ENCODE results near the gene KLF17.
"Not testable (repeated sequence)": the region's sequence is repeated elsewhere in the genome, so short reads cannot be mapped to it uniquely, and the experiment has no call there.

KLF17 gene

DNA sequence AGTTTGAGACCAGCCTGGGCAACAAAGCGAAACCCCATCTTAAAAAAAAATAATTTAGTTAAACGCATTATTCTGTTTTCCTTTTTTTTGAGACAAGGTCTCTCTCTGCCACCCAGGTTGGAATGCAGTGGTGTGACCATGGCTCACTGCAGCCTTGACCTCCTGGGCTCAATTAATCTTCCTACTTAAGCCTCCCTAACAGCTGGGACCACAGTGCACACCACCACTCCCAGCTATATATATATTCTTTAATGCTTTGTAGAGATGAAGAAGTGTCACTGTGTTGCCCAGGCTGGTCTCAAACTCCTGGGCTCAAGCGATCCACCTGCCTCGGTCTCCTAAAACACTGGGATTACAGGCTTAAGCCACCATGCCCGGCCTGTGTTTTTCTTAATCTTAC, 7.7 kb upstream of the KLF17 start:
- DNase-seq, result no peak

DNA sequence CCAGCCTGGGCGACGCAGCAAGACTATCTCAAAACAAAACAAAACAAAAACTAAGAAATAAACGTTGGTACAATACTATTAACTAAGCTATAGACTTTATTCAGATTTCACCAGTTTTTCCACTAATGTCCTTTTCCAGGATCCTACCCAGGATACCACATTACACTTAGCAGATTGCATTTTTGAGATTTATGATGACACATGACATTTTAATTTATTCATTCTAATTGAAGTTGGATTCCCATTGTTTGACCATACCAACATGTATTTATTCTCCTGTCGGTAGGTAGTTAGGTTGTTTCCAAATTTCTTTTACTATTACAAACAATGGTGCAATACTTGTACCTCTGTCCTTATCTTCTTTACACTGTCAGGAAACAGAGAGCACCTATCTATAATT, 6.8 kb upstream of the KLF17 start:
- DNase-seq, result no peak

DNA sequence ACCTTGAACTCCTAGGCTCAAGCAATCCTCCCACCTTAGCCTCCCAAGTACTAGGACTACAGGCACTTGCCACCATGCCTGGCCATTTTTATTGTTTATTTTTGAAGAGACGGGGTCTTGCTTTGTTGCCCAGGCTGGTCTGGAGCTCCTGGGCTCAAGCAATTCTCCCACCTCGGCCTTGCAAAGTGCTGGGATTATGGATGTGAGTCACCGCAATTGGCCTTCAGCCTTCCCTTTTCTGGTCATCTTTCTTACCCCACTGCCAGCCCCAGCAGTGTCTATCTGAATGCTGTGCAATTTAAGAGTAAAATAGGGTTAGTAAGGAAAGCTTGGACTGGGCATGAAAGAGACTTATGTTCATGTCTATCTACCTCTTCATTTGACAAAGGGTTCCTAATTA, 6.1 kb upstream of the KLF17 start:
- no peak for DNase-seq

- no peak for DNase-seq
Observed at GRCh38 chr1:44113095-44113609, 5.5 kb upstream of the KLF17 start.

DNA sequence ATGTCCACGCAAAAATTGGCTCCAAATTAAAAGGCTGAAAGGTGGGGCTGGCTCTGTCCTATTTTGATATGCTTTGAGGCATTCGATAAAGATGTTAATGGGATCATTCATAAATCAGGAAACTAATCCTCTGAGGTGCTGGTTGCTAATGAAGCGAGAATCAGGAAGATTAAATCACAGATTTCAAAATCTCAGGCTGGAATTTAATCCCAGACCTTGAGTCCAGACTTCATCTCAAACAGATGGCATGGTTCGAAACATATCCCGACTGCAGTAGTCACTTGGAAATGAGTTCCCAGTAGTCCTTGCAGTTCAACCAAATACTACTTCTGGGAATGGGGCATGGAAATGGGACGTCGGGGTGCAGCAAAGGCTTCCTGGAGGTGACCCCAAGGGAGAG, 4.5 kb upstream of the KLF17 start:
- DNase-seq, result no peak

DNA sequence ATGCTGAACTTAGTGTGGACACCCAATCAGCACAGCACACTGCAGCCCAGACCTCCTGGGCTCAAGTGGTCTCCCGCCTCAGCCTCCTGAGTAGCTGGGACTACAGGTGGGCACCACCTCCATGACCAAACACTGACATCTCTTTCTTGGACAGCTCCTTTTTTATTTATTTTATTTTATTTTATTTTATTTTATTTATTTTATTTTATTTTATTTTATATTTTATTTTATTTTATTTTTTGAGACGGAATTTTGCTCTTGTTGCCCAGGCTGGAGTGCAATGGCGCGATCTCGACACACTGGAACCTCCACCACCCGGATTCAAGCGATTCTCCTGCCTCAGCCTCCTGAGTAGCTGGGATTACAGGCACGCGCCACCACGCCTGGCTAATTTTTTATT, 1.3 kb upstream of the KLF17 start:
- DNase-seq, result not testable (repeated sequence)

DNA sequence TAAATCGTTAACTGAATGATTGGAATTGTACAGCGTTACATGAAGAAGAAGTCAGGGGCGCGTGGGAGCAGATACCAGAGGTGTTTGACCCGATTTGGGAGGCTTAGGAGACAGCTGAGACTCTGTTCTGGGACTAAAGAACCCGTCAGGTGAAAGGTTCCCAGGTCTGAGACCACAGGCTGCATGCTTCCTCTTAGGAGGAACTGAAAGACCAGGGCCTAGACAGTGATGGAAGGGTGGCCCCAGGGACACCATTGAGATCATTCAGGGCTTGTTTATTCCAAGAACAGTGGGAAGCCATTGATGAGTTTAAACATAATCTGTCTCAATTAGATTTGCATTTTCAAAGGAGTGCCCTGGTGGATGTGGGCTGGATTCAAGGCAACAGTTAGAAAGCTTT, 904 bp downstream of the KLF17 start:
- no peak for DNase-seq

GRCh38 chr1:44120398-44120949, 1.9 kb downstream of the KLF17 start:
- DNase-seq, result no peak

GRCh38 chr1:44129616-44130500, 11.2 kb downstream of the KLF17 start:
- no peak for DNase-seq

GRCh38 chr1:44131411-44131810, 12.8 kb downstream of the KLF17 start:
- DNase-seq, result no peak

DNA sequence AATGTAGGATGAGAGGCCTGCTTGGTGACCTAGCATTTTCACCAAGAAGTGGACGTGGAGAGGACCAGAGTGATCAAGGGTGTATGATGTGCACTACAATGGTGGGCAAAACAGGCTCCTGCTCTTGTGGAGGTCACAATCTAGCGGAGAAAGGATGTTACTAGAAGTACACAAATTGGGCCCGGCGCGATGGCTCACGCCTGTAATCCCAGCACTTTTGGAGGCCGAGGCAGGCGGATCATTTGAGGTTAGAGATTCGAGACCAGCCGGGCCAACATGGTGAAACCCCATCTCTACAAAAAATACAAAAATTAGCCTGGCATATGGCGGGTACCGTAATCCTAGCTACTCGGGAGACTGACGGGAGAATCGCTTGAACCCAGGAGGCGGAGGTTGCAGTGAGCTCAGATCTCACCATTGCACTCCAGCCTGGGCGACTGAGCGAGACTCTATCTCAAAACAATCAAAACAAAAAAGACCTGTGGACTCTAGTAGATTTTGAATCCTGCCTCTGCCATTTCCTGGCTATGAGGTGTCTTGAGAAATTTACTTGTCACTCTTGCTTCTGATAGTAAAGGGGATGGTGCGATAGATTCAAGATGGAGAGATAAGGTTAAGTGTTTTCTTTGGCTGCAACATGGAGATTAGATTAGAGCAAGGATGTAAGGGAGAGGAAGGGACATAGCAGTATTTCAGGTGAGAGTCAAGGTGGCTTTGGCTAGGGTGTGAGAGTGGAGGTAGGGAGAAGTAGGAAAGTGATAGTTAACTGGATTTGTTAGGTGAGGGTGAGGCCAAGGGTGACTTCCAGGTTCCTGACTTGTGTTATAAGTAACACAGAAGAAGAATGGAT, 15.7 kb downstream of the KLF17 start:
- no peak for DNase-seq

DNA sequence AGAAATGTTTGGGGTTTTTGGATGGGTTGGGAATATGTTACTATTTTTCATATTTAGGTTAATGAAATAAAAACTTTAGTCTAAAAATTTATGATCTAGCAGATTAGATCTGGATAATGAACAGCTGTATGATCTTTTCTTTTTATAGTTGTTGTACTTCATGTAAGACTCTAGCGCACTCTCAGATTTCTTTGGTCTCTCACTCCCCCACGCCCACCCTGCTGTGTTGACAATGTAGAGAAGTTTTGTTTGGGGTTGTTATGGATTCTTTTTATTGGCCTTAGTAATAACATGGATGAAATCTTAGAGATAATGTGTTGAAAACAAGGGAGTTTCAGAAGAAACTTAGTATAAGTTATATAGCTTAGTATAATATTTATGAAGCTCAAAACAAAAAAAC, 17.3 kb downstream of the KLF17 start:
- no peak for DNase-seq

DNA sequence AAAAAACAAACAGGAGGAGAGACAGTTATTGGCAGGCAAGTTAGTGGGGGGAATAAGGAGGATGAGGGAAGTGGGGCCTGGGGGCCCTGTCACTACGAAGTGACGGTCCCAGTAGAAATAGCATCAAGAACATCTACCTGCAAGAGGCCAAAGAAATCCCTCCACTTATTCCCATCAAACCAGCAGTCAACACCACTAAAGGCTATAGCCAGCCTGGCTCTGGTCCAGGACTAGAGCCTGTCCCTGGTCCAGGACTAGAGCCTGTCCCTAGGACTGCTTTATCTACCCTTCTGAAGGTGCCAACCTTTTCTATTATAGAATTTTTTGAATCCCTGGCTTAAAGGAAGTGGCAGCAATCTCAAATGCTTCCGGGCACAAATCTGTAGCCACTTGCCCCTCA, 19.6 kb downstream of the KLF17 start:
- DNase-seq, result no peak

DNA sequence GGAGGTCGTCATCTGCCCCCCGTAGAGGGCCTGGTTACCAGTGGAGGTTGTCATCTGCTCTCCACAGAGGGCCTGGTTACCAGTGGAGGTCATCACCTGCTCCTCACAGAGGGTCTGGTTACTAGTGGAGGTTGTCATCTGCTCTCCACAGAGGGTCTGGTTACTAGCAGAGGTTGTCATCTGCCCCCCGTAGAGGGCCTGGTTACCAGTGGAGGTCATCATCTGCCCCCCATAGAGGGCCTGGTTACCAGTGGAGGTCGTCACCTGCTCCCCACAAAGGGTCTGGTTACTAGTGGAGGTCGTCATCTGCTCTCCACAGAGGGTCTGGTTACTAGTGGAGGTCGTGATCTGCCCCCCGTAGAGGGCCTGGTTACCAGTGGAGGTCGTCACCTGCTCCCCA, 20.9 kb downstream of the KLF17 start:
- not testable (repeated sequence) for DNase-seq

DNA sequence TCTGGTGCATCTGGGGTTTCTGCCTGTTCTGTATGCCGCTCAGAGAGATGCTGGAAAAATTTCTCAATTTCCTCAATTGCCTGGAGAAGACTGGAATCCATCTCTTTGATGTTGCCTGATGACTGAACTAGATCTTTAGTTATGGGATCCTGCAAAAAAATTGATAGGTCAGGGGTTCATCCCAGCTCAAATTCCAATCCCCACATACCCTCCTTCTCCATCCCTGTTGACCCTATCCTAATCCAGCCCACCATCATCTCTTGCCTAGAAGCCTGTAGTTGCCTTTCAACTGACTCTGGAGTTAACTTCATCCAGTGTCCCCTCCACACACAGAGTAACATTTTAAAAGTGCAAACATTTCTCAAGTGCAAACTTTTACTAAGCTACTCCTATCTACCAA, 22.9 kb downstream of the KLF17 start, which contains the start of gene KLF18:
Gene KLF18 (minus strand): TSS at position 101 of the 400 bp plus-strand sequence. CDS start 0 bp downstream, at position 101.
- DNase-seq, result no peak

GRCh38 chr1:44144962-44145756, 26.5 kb downstream of the KLF17 start:
- DNase-seq, result no peak

DNA sequence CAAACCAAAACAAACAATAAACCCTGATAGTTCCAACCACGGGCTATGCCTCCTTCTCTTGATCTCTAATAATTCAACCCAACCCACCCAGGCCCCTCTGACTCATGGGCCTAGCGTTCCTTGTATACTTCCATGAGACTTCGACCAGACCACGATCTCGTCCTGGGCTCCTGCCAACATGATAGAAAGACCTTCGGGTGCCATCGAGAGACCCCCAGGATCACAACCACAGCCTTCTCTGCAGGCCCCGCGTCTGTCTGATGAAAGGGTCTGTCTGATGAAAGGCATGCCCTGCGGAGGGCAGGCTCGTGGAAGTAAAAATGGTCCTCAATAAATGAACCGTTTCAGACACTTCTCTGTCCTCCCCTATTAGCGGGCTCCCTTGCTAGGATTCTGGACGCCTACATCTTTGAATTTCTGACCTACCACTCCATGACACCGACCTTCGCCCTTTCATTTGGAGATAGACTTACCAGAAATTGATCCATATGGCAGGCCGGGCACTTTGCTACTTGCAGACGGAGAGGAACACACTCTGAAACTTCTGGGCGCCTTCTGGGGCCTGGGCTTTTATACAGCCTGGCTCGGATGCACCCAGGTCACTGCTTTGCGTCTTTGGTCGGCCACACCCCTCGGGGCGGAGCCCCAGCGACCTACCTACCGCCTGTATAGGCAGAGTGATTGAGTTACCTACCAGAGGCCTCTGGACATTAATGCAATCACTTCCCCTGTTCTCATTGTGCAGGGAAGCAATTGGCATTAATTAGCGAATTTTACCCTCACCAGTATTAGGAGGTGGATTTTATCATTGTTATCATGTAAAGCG, 28.1 kb downstream of the KLF17 start:
- no peak for DNase-seq

DNA sequence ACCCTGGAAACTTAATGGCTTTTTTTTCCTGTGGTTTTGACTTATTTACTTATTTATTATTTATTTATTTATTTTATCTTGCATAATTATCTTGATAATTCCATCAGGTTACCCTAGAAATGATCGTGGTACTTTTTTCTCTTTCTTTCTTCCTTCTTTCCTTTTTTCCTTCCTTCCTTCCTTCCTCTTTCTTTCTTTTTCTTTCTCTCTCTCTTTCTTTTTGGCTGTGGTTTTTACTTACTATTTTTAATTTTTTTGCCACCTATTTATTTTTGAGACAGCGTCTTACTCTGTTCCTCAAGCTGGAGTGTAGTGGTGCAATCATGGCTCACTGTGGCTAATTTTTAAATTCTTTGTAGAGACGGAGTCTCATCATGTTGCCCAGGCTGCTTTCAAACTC, 29.0 kb downstream of the KLF17 start:
- no peak for DNase-seq

DNA sequence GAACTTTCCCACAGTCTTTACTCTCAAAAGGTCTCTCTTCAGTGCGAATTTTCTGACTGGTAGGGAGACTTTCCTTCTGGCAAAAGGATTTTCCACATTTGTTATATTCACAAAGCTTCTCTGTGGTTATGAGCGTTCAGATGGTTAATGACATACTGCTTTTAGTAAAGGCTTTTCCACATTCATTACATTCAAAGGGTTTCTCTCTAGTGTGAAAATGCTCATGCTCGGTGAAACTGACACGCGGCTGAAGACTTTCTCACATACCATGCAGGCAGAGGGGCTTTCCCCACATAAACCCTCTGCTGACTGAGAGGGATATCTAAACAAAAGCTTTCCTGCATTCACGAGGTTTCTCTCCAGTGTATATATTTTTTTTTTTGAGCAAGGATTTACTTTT, 32.7 kb downstream of the KLF17 start:
- DNase-seq, result no peak

DNA sequence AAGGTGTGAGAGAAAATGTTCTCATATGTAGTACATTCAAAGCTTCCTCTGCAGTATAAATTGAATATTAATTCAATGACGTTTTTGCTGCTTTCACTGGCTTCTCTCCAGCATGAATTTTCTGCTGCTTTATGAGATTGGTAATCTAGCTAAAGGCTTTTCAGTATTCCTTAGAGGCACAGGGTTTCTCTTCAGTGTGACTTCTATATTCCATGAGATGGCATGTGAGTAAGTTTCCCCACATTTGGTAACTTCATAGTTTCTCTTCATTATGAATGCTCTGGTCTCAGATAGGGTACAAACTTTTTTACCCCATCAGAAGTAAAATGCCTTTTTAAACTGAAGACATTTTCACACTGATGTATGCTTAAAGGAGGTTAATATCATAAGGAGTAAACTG, 33.2 kb downstream of the KLF17 start:
- DNase-seq, result no peak

DNA sequence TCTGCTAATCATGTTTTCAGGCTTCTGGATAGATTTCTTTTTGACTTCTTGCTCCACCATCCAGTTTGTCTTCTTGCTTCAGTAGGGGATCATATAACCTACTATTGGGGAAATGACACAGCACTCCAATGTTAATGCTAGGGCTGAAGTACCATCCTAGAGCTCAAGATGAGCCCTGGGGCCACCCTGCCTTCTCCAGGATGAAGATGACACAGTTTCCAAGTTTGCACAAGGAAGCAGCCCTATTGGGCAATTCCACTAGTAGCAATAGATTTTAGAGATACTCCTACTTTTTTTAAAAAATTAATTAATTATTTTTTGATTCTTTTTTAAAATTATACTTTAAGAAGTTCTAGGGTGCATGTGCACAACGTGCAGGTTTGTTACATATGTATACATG, 34.1 kb downstream of the KLF17 start:
- no peak for DNase-seq
